KMS-11 (cell line): ENCODE measurements around the gene SGPP2.

ENCODE experiments used
- H2AFZ ChIP-seq: fragments of 200-600 bp; sonication (generic); 2 replicates; pipeline ENCODE4 v1.6.1; 2016; ENCODE audit warnings: antibody characterized with exemption, mixed run types, low read depth
- H3K27ac ChIP-seq: fragments of 200-600 bp; sonication (generic); 2 replicates; pipeline ENCODE4 v1.6.1; 2016; ENCODE audit warnings: mild to moderate bottlenecking, mixed run types
- H3K27me3 ChIP-seq: fragments of 200-600 bp; sonication (generic); 2 replicates; pipeline ENCODE4 v1.6.1; 2017; ENCODE audit warnings: mild to moderate bottlenecking, low read depth, mixed run types, moderate library complexity; ENCODE audit not compliant: insufficient read depth
- H3K36me3 ChIP-seq: fragments of 200-600 bp; sonication (generic); 2 replicates; pipeline ENCODE4 v1.6.1; 2017; ENCODE audit warnings: mild to moderate bottlenecking, mixed run types; ENCODE audit not compliant: insufficient read depth
- H3K4me1 ChIP-seq: fragments of 200-600 bp; sonication (generic); 2 replicates; pipeline ENCODE4 v1.6.1; 2016; ENCODE audit warnings: mild to moderate bottlenecking, low read depth, mixed run types; ENCODE audit not compliant: poor library complexity, severe bottlenecking
- H3K4me2 ChIP-seq: fragments of 200-600 bp; sonication (generic); 2 replicates; pipeline ENCODE4 v1.7.0; 2016; ENCODE audit warnings: mild to moderate bottlenecking, mixed run types
- H3K4me3 ChIP-seq: fragments of 200-600 bp; sonication (generic); IDR thresholded peaks from 2 replicates; pipeline ENCODE4 v1.6.1; 2017; ENCODE audit warnings: low read depth, low read length, mixed read lengths; ENCODE audit not compliant: insufficient read depth
- H3K79me2 ChIP-seq: fragments of 200-600 bp; sonication (generic); 2 replicates; pipeline ENCODE4 v1.6.1; 2016; ENCODE audit warnings: low read depth, mixed run types; ENCODE audit not compliant: insufficient read depth
- H3K9ac ChIP-seq: fragments of 200-600 bp; sonication (generic); 2 replicates; pipeline ENCODE4 v1.6.1; 2016; ENCODE audit warnings: mild to moderate bottlenecking, mixed run types
- H4K20me1 ChIP-seq: fragments of 200-600 bp; sonication (generic); 2 replicates; pipeline ENCODE4 v1.6.1; 2016; ENCODE audit warnings: mild to moderate bottlenecking, mixed run types; ENCODE audit not compliant: insufficient read depth
- CTCF ChIP-seq: fragments of 200-600 bp; sonication (generic); conservative IDR thresholded peaks from 2 replicates; pipeline ENCODE4 v1.6.1; 2017; ENCODE audit warnings: low read depth, mild to moderate bottlenecking, antibody characterized with exemption, low read length, moderate library complexity, mixed read lengths

SGPP2 gene

GRCh38 chr2:222442665-222443064 is 18.3 kb downstream of the SGPP2 start:
- Histone ChIP-seq H3K4me3 (no peak overlapping the region), H3K27ac (no peak overlapping the region), H3K9ac (no peak overlapping the region), H4K20me1 (no peaks in the 10 kb centered on the region), H3K79me2 (no peaks in the 10 kb centered on the region), H3K4me2 (no peak overlapping the region), H3K36me3 (no peaks in the 10 kb centered on the region), H3K4me1 (no peaks in the 10 kb centered on the region), H2AFZ (no peak overlapping the region), H3K27me3 (no peaks in the 10 kb centered on the region)
- TF ChIP-seq CTCF = no peak

- no peak overlapping the region for H2AFZ ChIP-seq
- H3K27me3 ChIP-seq = no peaks in the 10 kb centered on the region
- H3K4me1 ChIP-seq = no peaks in the 10 kb centered on the region
- H3K4me2 ChIP-seq = no peak overlapping the region
- TF ChIP-seq CTCF = no peak
- H3K27ac ChIP-seq = no peak overlapping the region
- no peaks in the 10 kb centered on the region for H3K79me2 ChIP-seq
- no peak overlapping the region for H3K9ac ChIP-seq
- no peaks in the 10 kb centered on the region for H3K36me3 ChIP-seq
- H4K20me1 ChIP-seq = no peaks in the 10 kb centered on the region
- H3K4me3 ChIP-seq = no peak overlapping the region
Measured at GRCh38 chr2:222445227-222445626, 20.9 kb downstream of the SGPP2 start.

DNA sequence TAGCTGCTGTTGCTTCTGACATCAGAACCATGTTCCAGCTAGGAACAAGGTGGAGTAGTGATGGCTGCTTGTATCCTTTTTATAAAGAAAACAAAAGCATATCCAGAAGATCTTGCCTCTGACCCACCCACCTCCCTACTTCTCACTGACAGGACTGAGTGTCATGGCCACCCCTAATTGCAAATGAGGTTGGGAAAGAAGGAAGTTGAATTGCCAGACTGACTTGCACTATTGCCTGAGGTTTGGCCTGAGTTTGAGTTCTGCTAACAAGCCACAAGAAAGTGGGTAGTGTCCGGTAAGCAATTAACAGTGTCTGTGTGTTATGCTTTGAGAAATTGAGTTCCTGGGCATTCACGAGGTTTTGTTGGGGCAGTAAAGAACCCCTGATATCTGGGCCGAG is 22.8 kb downstream of the SGPP2 start:
- Histone ChIP-seq H4K20me1 (no peaks in the 10 kb centered on the region), H3K9ac (no peak overlapping the region), H3K27me3 (no peaks in the 10 kb centered on the region), H3K36me3 (no peaks in the 10 kb centered on the region), H2AFZ (no peak overlapping the region), H3K4me1 (no peaks in the 10 kb centered on the region), H3K27ac (no peak overlapping the region), H3K79me2 (no peaks in the 10 kb centered on the region), H3K4me3 (no peak overlapping the region), H3K4me2 (no peak overlapping the region)
- no peak for TF ChIP-seq CTCF

DNA sequence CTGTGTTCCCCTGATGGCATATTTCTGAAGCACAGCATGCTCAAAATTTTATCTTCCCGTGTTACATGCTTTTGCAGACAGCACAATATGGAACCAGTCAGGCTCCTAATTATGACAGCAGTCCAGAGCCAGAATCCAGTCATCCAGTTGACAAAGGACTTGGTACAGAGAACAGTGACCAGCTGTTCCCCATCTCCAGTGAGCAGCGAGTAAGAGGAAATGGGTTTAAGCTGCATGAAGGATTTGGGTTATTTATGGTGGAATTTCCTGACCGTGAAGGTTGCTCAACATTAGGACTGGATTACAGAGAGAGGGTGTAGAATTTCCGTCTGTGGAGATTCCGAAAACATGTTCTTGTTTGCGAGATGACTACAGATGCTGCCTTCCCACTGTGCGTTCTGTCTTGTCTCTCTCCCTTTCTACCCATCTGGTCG is 24.4 kb downstream of the SGPP2 start:
- Histone ChIP-seq H3K4me3 (no peak overlapping the region), H3K27ac (no peak overlapping the region), H3K27me3 (no peaks in the 10 kb centered on the region)

More for the DNA sequence above, 24.4 kb downstream of the SGPP2 start:
- TF ChIP-seq CTCF = no peak
- Histone ChIP-seq H2AFZ (no peak overlapping the region), H3K4me1 (no peaks in the 10 kb centered on the region), H3K9ac (no peak overlapping the region), H3K4me2 (no peak overlapping the region), H4K20me1 (no peaks in the 10 kb centered on the region), H3K36me3 (no peaks in the 10 kb centered on the region), H3K79me2 (no peaks in the 10 kb centered on the region)
